Measurements from ENCODE around the gene TM4SF18.

GRCh38 chr3:149374793-149375500 is 41.5 kb upstream of the TM4SF18 start:
- no peak for TF ChIP-seq CTCF (IDR thresholded peaks at IDR 0.05)
- no peak for TF ChIP-seq EZH2 (IDR thresholded peaks at IDR 0.05)
- no peak for TF ChIP-seq EZH2phosphoT487 (IDR thresholded peaks at IDR 0.05)

Measured in neural progenitor cell (in vitro differentiated cells).